H9 (cell line): ENCODE measurements around the gene PSMD1. TPM values are rescaled to one million over a fixed set of nuclear protein-coding genes. Genes with fewer than 3 reads are reported as not detected.

ENCODE experiments used
- DNase-seq: peaks from one replicate; pipeline ENCODE4 v3.0.0-alpha.2; 2017
- H2AFZ ChIP-seq: one replicate; pipeline ENCODE4 v1.6.1; 2013; ENCODE audit warnings: mild to moderate bottlenecking, low read length, control low read depth, moderate library complexity
- H2AK5ac ChIP-seq: 2 replicates; pipeline ENCODE4 v1.6.1; 2013; ENCODE audit warnings: low read length, control low read depth, mixed read lengths; ENCODE audit not compliant: insufficient read length
- H2BK120ac ChIP-seq: one replicate; pipeline ENCODE4 v1.6.1; 2013; ENCODE audit warnings: low read depth, mild to moderate bottlenecking, low read length, control low read depth, inconsistent platforms; ENCODE audit not compliant: poor library complexity, severe bottlenecking
- H2BK12ac ChIP-seq: 2 replicates; pipeline ENCODE4 v1.6.1; 2013; ENCODE audit warnings: low read length, control low read depth, mixed read lengths, low read depth; ENCODE audit not compliant: insufficient read length
- H2BK15ac ChIP-seq: 2 replicates; pipeline ENCODE4 v1.6.1; 2013; ENCODE audit warnings: low read depth, low read length, control low read depth
- H2BK20ac ChIP-seq: one replicate; pipeline ENCODE4 v1.6.1; 2013; ENCODE audit warnings: low read depth, mild to moderate bottlenecking, low read length, control low read depth, inconsistent platforms; ENCODE audit not compliant: poor library complexity, severe bottlenecking
- H2BK5ac ChIP-seq: 2 replicates; pipeline ENCODE4 v1.6.1; 2013; ENCODE audit warnings: low read length, control low read depth, mixed read lengths; ENCODE audit not compliant: insufficient read length
- H3K14ac ChIP-seq: 2 replicates; pipeline ENCODE4 v1.6.1; 2013; ENCODE audit warnings: low read length, control low read depth; ENCODE audit not compliant: insufficient read depth
- H3K18ac ChIP-seq: 2 replicates; pipeline ENCODE4 v1.6.1; 2013; ENCODE audit warnings: low read depth, mild to moderate bottlenecking, mixed read lengths, low read length, control low read depth; ENCODE audit not compliant: insufficient read length
- H3K23ac ChIP-seq: 2 replicates; pipeline ENCODE4 v1.6.1; 2013; ENCODE audit warnings: low read length, control low read depth, mixed read lengths, low read depth; ENCODE audit not compliant: insufficient read length
- H3K23me2 ChIP-seq: 2 replicates; pipeline ENCODE4 v1.6.1; 2013; ENCODE audit warnings: low read depth, mild to moderate bottlenecking, mixed read lengths, low read length, control low read depth; ENCODE audit not compliant: insufficient read length, poor library complexity, severe bottlenecking
- H3K27ac ChIP-seq: 2 replicates; pipeline ENCODE4 v1.5.1; 2013; ENCODE audit warnings: low read length, control low read depth, mixed read lengths, low read depth; ENCODE audit not compliant: insufficient read length
- H3K27me3 ChIP-seq: 2 replicates; pipeline ENCODE4 v1.6.1; 2013; ENCODE audit warnings: low read length, control low read depth, inconsistent platforms; ENCODE audit not compliant: insufficient read depth
- H3K4ac ChIP-seq: 2 replicates; pipeline ENCODE4 v1.6.1; 2013; ENCODE audit warnings: low read depth, mild to moderate bottlenecking, control low read depth, inconsistent platforms, low read length, moderate library complexity
- H3K4me1 ChIP-seq: 2 replicates; pipeline ENCODE4 v1.6.1; 2013; ENCODE audit warnings: low read length, control low read depth, inconsistent platforms; ENCODE audit not compliant: insufficient read depth
- H3K4me2 ChIP-seq: 2 replicates; pipeline ENCODE4 v1.6.1; 2013; ENCODE audit warnings: low read length, control low read depth, mixed read lengths; ENCODE audit not compliant: insufficient read length, insufficient read depth
- H3K56ac ChIP-seq: 2 replicates; pipeline ENCODE4 v1.6.1; 2013; ENCODE audit warnings: low read depth, mild to moderate bottlenecking, mixed read lengths, low read length, control low read depth; ENCODE audit not compliant: insufficient read length
- H3K79me1 ChIP-seq: 2 replicates; pipeline ENCODE4 v1.6.1; 2013; ENCODE audit warnings: low read depth, mild to moderate bottlenecking, moderate library complexity, low read length, control low read depth, inconsistent platforms; ENCODE audit not compliant: insufficient read depth, poor library complexity, severe bottlenecking
- H3K79me2 ChIP-seq: 2 replicates; pipeline ENCODE4 v1.6.1; 2013; ENCODE audit warnings: low read length, control low read depth, inconsistent platforms; ENCODE audit not compliant: insufficient read depth
- H3K9ac ChIP-seq: 2 replicates; pipeline ENCODE4 v1.6.1; 2013; ENCODE audit warnings: low read length, control low read depth, mixed read lengths; ENCODE audit not compliant: insufficient read length; ENCODE audit errors: extremely low read depth
- H3K9me3 ChIP-seq: one replicate; pipeline ENCODE4 v1.6.1; 2013; ENCODE audit warnings: low read depth, low read length, inconsistent platforms; ENCODE audit not compliant: control insufficient read depth
- H3T11ph ChIP-seq: one replicate; pipeline ENCODE4 v1.6.1; 2013; ENCODE audit warnings: mild to moderate bottlenecking, low read length, control low read depth, inconsistent platforms
- H4K20me1 ChIP-seq: one replicate; pipeline ENCODE4 v1.6.1; 2013; ENCODE audit not compliant: control insufficient read depth, insufficient read length, insufficient read depth
- H4K5ac ChIP-seq: 2 replicates; pipeline ENCODE4 v1.6.1; 2013; ENCODE audit warnings: low read depth, mild to moderate bottlenecking, mixed read lengths, low read length, control low read depth; ENCODE audit not compliant: insufficient read length
- H4K8ac ChIP-seq: replicated peaks from 2 replicates; pipeline ENCODE4 v1.6.1; 2013; ENCODE audit warnings: low read length, control low read depth, mixed read lengths, low read depth; ENCODE audit not compliant: insufficient read length
- H4K91ac ChIP-seq: 2 replicates; pipeline ENCODE4 v1.6.1; 2013; ENCODE audit warnings: low read depth, mild to moderate bottlenecking, moderate library complexity, mixed read lengths, low read length, control low read depth; ENCODE audit not compliant: insufficient read length
- H3K27ac Mint-ChIP-seq, 3 experiments: 2 replicates in 2 of 3; 3 replicates in 1 of 3; pipeline ENCODE4 v1.8.0; 2020 to 2021; ENCODE audit warnings: mixed read lengths in 3 of 3, mild to moderate bottlenecking in 1 of 3, moderate library complexity in 1 of 3
- H3K27me3 Mint-ChIP-seq: 2 replicates; pipeline ENCODE4 v1.8.0; 2021; ENCODE audit warnings: low read depth, mild to moderate bottlenecking, moderate library complexity, mixed read lengths
- H3K36me3 Mint-ChIP-seq, 3 experiments: 2 replicates in 2 of 3; 3 replicates in 1 of 3; pipeline ENCODE4 v1.8.0; 2020 to 2021; ENCODE audit warnings: low read depth in 3 of 3, mixed read lengths in 3 of 3; ENCODE audit not compliant: insufficient read depth in 1 of 3
- H3K4me1 Mint-ChIP-seq, 2 experiments: 2 replicates each; pipeline ENCODE4 v1.8.0; 2020; ENCODE audit warnings: mixed read lengths in 2 of 2
- H3K4me3 Mint-ChIP-seq, 2 experiments: 2 replicates in 1 of 2; 3 replicates in 1 of 2; pipeline ENCODE4 v1.8.0; 2020 to 2021; ENCODE audit warnings: mild to moderate bottlenecking in 2 of 2, mixed read lengths in 2 of 2, moderate library complexity in 1 of 2
- H3K9me3 Mint-ChIP-seq, 2 experiments: 2 replicates in 1 of 2; 3 replicates in 1 of 2; pipeline ENCODE4 v1.8.0; 2020; ENCODE audit warnings: mild to moderate bottlenecking in 2 of 2, mixed read lengths in 2 of 2, moderate library complexity in 1 of 2
- CTCF ChIP-seq: fragments of 200-600 bp; sonication (generic); conservative IDR thresholded peaks from 3 replicates; pipeline ENCODE4 v1.8.0; 2021; ENCODE audit warnings: antibody characterized with exemption, mild to moderate bottlenecking
- WGBS: extraction: QIAGEN DNeasy Blood & Tissue Kit; methylation state at CpG from one replicate; pipeline ENCODE4 v1.1.7; 2013; ENCODE audit warnings: missing lambda C conversion rate, low lambda C conversion rate, mixed read lengths; ENCODE audit not compliant: insufficient read length; ENCODE audit errors: extremely low coverage; 5-methylcytosine and 5-hydroxymethylcytosine counted together
- total RNA-seq: library from RNA; stranded (reverse); gene quantifications from 2 replicates; pipeline ENCODE4 v1.2.1, GENCODE V29; 2021

The PSMD1 gene
- total RNA-seq, 1 experiment from 2014 or later = 166 TPM

GRCh38 chr2:231036131-231036530 is 20.5 kb upstream of the PSMD1 start:
- H2BK120ac ChIP-seq = no peak overlapping the region
- H2AK5ac ChIP-seq = no peak overlapping the region
- no peak overlapping the region for H3K9ac ChIP-seq
- no peak overlapping the region for H2BK12ac ChIP-seq
- H3K23me2 ChIP-seq = peaks cover 10% of the 10 kb centered on the region
- H3T11ph ChIP-seq = no peak overlapping the region
- peaks cover 25% of the 10 kb centered on the region for H3K27me3 ChIP-seq
- Mint-ChIP-seq H3K4me3 (peak overlapping the region in 1 of 2 experiments; percentile 76; a peak in 1 of 5 replicates), H3K36me3 (no peaks in the 10 kb centered on the region), H3K27me3 (peaks cover 88% of the 10 kb centered on the region), H3K4me1 (peaks cover 8 to 15% of the 10 kb centered on the region in 2 experiments; a peak in 3 of 4 replicates), H3K9me3 (no peaks in the 10 kb centered on the region), H3K27ac (no peak overlapping the region)
- no peak overlapping the region for H2BK15ac ChIP-seq
- no peak overlapping the region for H2BK5ac ChIP-seq
- no peak overlapping the region for H2BK20ac ChIP-seq
- H3K4me1 ChIP-seq = no peaks in the 10 kb centered on the region; the same call in 1 of the 2 replicates
- no CpG with 5 or more reads among the region's 4 CpGs for WGBS
- no peaks in the 10 kb centered on the region for H4K20me1 ChIP-seq
- no peak for TF ChIP-seq CTCF
- H3K4ac ChIP-seq = no peak overlapping the region
- H3K79me2 ChIP-seq = no peaks in the 10 kb centered on the region
- H3K79me1 ChIP-seq = no peaks in the 10 kb centered on the region
- DNase-seq = no peak
- no peak overlapping the region for H2AFZ ChIP-seq
- no peak overlapping the region for H4K91ac ChIP-seq
- no peak overlapping the region for H3K18ac ChIP-seq
- H4K8ac ChIP-seq = no peak overlapping the region
- no peak overlapping the region for H3K56ac ChIP-seq
- no peak overlapping the region for H3K14ac ChIP-seq
- no peak overlapping the region for H3K27ac ChIP-seq
- no peaks in the 10 kb centered on the region for H3K9me3 ChIP-seq
- no peak overlapping the region for H3K23ac ChIP-seq
- H3K4me2 ChIP-seq = no peak overlapping the region
- H4K5ac ChIP-seq = no peak overlapping the region
